ENCODE measurements around the gene CENPX. TPM values are rescaled to one million over a fixed set of nuclear protein-coding genes. Genes with fewer than 3 reads are reported as not detected.
"Not testable (repeated sequence)": the region's sequence is repeated elsewhere in the genome, so short reads cannot be mapped to it uniquely, and the experiment has no call there.

Gene CENPX
- total RNA-seq, 1 donor from 2014 or later: 59.9 TPM

- Mint-ChIP-seq H3K9me3 (ENCODE audit: unreplicated experiment) (peaks cover 5% of the 10 kb centered on the region), H3K27me3 (ENCODE audit: unreplicated experiment) (peaks cover 9% of the 10 kb centered on the region), H3K36me3 (ENCODE audit: unreplicated experiment) (no peaks in the 10 kb centered on the region), H3K4me3 (ENCODE audit: unreplicated experiment) (no peak overlapping the region), H3K4me1 (ENCODE audit: low read depth, unreplicated experiment) (peaks cover 17% of the 10 kb centered on the region), H3K27ac (ENCODE audit: unreplicated experiment) (no peak overlapping the region)
- DNase-seq: no peak
- TF ChIP-seq CTCF (IDR thresholded peaks at IDR 0.05; ENCODE audit: partially characterized antibody, unreplicated experiment): no peak
These were observed 39.6 kb downstream of the CENPX start for GRCh38 chr17:81983011-81983638.

GRCh38 chr17:81981511-81981910, 41.2 kb downstream of the CENPX start:
- H3K27ac Mint-ChIP-seq (ENCODE audit: unreplicated experiment); H3K36me3 Mint-ChIP-seq (ENCODE audit: unreplicated experiment); DNase-seq; H3K9me3 Mint-ChIP-seq (ENCODE audit: unreplicated experiment); H3K27me3 Mint-ChIP-seq (ENCODE audit: unreplicated experiment); H3K4me3 Mint-ChIP-seq (ENCODE audit: unreplicated experiment): not testable (repeated sequence)
- peaks cover 17% of the 10 kb centered on the region for H3K4me1 Mint-ChIP-seq (ENCODE audit: low read depth, unreplicated experiment)

- Mint-ChIP-seq H3K4me1 (ENCODE audit: low read depth, unreplicated experiment) (peaks cover 20% of the 10 kb centered on the region), H3K4me3 (ENCODE audit: unreplicated experiment) (no peak overlapping the region), H3K36me3 (ENCODE audit: unreplicated experiment) (no peaks in the 10 kb centered on the region), H3K27me3 (ENCODE audit: unreplicated experiment) (peaks cover 12% of the 10 kb centered on the region), H3K27ac (ENCODE audit: unreplicated experiment) (no peak overlapping the region), H3K9me3 (ENCODE audit: unreplicated experiment) (peaks cover 12% of the 10 kb centered on the region)
- no peak for TF ChIP-seq CTCF (IDR thresholded peaks at IDR 0.05; ENCODE audit: partially characterized antibody, unreplicated experiment)
- DNase-seq: no peak
These were observed 41.9 kb downstream of the CENPX start for GRCh38 chr17:81980707-81981343.

GRCh38 chr17:81980122-81980521, 42.6 kb downstream of the CENPX start:
- no peak for DNase-seq
- peaks cover 20% of the 10 kb centered on the region for H3K4me1 Mint-ChIP-seq (ENCODE audit: low read depth, unreplicated experiment)
- peaks cover under 1% of the 10 kb centered on the region for H3K36me3 Mint-ChIP-seq (ENCODE audit: unreplicated experiment)
- no peak overlapping the region for H3K4me3 Mint-ChIP-seq (ENCODE audit: unreplicated experiment)
- peaks cover 10% of the 10 kb centered on the region for H3K27me3 Mint-ChIP-seq (ENCODE audit: unreplicated experiment)
- peak overlapping the region; percentile 22 for H3K27ac Mint-ChIP-seq (ENCODE audit: unreplicated experiment)
- no peak for TF ChIP-seq CTCF (IDR thresholded peaks at IDR 0.05; ENCODE audit: partially characterized antibody, unreplicated experiment)
- peaks cover 12% of the 10 kb centered on the region for H3K9me3 Mint-ChIP-seq (ENCODE audit: unreplicated experiment)

GRCh38 chr17:81978524-81979298, 44.0 kb downstream of the CENPX start:
- Mint-ChIP-seq H3K27ac (ENCODE audit: unreplicated experiment) (peak overlapping the region; percentile 83), H3K27me3 (ENCODE audit: unreplicated experiment) (peaks cover 10% of the 10 kb centered on the region), H3K4me3 (ENCODE audit: unreplicated experiment) (peak overlapping the region; percentile 78), H3K9me3 (ENCODE audit: unreplicated experiment) (peaks cover 12% of the 10 kb centered on the region), H3K4me1 (ENCODE audit: low read depth, unreplicated experiment) (peaks cover 20% of the 10 kb centered on the region), H3K36me3 (ENCODE audit: unreplicated experiment) (peaks cover 5% of the 10 kb centered on the region)
- TF ChIP-seq CTCF (IDR thresholded peaks at IDR 0.05; ENCODE audit: partially characterized antibody, unreplicated experiment): no peak
- DNase-seq: no peak

All from glutamatergic neuron (in vitro differentiated cells).